ENCODE measurements around the gene TRIO.

GRCh38 chr5:14168144-14168792, 25.1 kb downstream of the TRIO start:
- TF ChIP-seq CHD7 (IDR thresholded peaks at IDR 0.05; ENCODE audit: insufficient replicate concordance, low read length) (no peak), USF2 (IDR thresholded peaks at IDR 0.05; ENCODE audit: low read length) (no peak)
